ENCODE data around the gene CRIM1. TPM values are rescaled to one million over a fixed set of nuclear protein-coding genes. Genes with fewer than 3 reads are reported as not detected.
A peak's percentile ranks its signal among the peaks of the same experiment; 100 is the strongest.

CRIM1 gene
- polyA plus RNA-seq, 2 of the 4 experiments (the other 2 are of a cell fraction) = 127 to 208 TPM

DNA sequence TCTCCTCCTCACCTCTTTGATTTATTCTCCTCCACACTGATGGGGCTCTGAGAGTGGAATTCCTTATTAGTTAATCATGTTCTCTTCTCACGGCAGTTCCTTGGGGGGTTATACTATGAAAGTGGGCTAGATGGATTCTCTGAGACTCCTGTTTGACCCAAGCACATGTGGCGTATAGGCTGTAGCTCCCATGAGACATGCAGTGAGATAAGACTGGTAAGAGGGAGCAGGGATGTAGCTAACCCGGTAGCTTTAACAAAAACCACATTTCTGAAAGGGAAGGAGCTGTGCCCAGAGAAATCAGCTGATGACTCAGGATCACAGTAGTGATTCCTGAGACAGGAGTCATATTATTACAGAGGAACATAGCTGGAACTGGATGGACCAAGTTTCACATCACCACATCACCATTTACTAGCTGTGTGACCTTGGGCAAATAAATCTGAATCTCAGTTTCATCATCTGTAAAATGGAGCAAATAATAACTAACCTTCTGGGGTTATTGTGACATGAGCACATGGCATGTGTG, 82.9 kb downstream of the CRIM1 start (continued):
- TF ChIP-seq, protein P1, sequence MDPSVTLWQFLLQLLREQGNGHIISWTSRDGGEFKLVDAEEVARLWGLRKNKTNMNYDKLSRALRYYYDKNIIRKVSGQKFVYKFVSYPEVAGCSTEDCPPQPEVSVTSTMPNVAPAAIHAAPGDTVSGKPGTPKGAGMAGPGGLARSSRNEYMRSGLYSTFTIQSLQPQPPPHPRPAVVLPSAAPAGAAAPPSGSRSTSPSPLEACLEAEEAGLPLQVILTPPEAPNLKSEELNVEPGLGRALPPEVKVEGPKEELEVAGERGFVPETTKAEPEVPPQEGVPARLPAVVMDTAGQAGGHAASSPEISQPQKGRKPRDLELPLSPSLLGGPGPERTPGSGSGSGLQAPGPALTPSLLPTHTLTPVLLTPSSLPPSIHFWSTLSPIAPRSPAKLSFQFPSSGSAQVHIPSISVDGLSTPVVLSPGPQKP (IDR thresholded peaks at IDR 0.05; ENCODE audit: low read depth, low read length) = no peak
- TF ChIP-seq JUN (IDR thresholded peaks at IDR 0.05) (peak in 1 of 2 experiments; percentile 49; a peak in 1 of 5 replicates), RCOR1 (IDR thresholded peaks at IDR 0.05; ENCODE audit: low read depth, low read length) (peak; percentile 95), HDAC2 (IDR thresholded peaks at IDR 0.05) (peak; percentile 57; the same call in 1 of the 2 replicates)

DNA sequence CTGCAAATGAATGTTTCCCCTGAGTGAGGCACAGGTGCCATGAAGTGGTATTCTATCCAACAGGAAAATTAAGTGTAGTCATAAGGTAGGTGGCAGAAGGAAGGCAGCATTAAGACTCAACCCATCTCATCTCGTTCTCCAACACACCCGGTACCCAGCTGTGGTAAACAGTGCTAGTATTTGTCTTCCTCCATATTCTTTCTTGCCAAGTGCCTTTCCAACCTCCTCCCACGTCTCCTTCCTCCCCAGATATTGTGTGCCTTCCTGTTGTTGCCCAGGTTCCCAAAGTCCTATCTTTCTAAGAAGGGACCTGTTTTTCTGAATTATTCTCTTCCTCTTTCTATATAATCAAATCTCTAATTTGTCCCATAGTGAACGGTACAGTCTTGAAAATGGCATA, 83.5 kb downstream of the CRIM1 start:
- DNase-seq (ENCODE audit: low read depth in 1 of 2, low spot score in 1 of 2) (no peak), ATAC-seq (no peak; a peak in 2 of 6 replicates), FAIRE-seq (no peak)
- Histone ChIP-seq H3K9me3 (no peaks in the 10 kb centered on the region), H3K4me1 (peaks cover 90% of the 10 kb centered on the region), H3K27ac (peak overlapping the region; percentile 67 to 80), H3K4me2 (peak overlapping the region; percentile 55), H3K4me3 (no peak overlapping the region)
- TF ChIP-seq MAZ (IDR thresholded peaks at IDR 0.05; ENCODE audit: borderline replicate concordance, low read depth, low read length) = no peak
- no peak for TF ChIP-seq KDM1A (IDR thresholded peaks at IDR 0.05; ENCODE audit: low read depth)
- ChIA-PET POLR2A (interaction anchor here (0.9 to 1.3 kb wide), 5 partner anchors 21 to 84 kb away, joined by 3 to 7 read pairs (median 4); no protein-coding TSS in a partner anchor), CTCF (interaction anchor here (0.9 to 5.3 kb wide), 8 partner anchors 19 to 81 kb away, joined by 3 to 36 read pairs (median 3); no protein-coding TSS in a partner anchor)
- WGBS (ENCODE audit: missing lambda C conversion rate) = 91% methylated on average over 4 of the region's 4 CpGs

DNA sequence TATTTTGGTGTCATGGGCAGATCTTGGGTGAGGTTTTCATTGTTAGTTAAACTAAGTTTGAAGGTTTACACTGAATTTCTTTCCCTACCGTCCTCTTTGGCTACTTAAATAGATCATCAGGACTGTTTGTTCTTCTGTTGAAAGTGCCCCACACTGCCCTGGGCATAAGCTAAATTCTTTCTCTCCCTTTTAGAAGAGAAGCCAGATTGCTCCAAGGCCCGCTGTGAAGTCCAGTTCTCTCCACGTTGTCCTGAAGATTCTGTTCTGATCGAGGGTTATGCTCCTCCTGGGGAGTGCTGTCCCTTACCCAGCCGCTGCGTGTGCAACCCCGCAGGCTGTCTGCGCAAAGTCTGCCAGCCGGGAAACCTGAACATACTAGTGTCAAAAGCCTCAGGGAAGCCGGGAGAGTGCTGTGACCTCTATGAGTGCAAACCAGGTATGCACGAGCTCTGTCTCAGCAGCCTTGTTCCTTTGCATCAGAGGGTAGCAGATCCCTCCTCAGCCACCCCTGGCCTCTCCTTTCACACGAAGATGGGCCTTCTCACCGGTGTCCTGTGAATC, 85.6 kb downstream of the CRIM1 start:
- 80% methylated on average over 13 of the region's 13 CpGs for WGBS (ENCODE audit: missing lambda C conversion rate)
- H3K9me3 ChIP-seq = no peaks in the 10 kb centered on the region
- no peak overlapping the region for H3K4me3 ChIP-seq
- TF ChIP-seq FOSL2 (IDR thresholded peaks at IDR 0.05) (no peak), FOSL2 (CRISPR knock-in tag; IDR thresholded peaks at IDR 0.05) (no peak)
- peak overlapping the region; percentile 32 to 80 for H3K27ac ChIP-seq
- DNase-seq (ENCODE audit: low read depth in 1 of 2, low spot score in 1 of 2) (no peak), FAIRE-seq (no peak), ATAC-seq (peak in 1 of 2 experiments; percentile 12; a peak in 3 of 6 replicates)
- H3K4me1 ChIP-seq = peaks cover 90% of the 10 kb centered on the region
- POLR2A ChIA-PET = no interaction called here
- H3K4me2 ChIP-seq = peak overlapping the region; percentile 44
- CTCF ChIA-PET = interaction anchor here (0.6 to 5.3 kb wide), 8 partner anchors 8 to 426 kb away, joined by 3 to 36 read pairs (median 4); no protein-coding TSS in a partner anchor

DNA sequence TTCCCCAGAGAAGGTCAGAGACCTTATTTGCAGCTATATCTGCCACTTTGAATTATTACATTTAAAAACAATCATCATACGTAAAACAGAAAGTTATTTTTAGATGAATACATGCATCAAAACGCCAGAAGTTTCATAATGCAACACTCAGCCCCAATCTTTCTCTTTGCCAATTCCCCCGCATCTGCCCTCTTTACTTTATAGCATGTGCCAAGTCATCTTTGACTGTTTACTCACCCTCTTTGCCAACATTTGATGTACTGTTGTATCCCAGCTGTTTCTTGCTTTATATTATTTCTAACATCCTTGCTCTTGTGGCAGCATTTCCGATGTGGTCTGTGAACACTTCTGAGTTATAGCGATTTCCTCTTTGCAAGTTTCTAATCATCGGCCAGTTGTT, 86.2 kb downstream of the CRIM1 start:
- H3K27ac ChIP-seq = peak overlapping the region; percentile 32 to 80; a peak in 5 of 6 replicates
- POLR2A ChIA-PET = no interaction called here
- no peak for DNase-seq (ENCODE audit: low read depth in 1 of 2, low spot score in 1 of 2)
- TF ChIP-seq JUN (IDR thresholded peaks at IDR 0.05) (peak in 1 of 2 experiments; percentile 30; a peak in 1 of 5 replicates), GATA3 (IDR thresholded peaks at IDR 0.05; ENCODE audit: borderline replicate concordance) (no peak), CHD2 (IDR thresholded peaks at IDR 0.05; ENCODE audit: low read length, partially characterized antibody) (no peak), EHF (CRISPR knock-in tag; IDR thresholded peaks at IDR 0.05) (no peak), FOSL2 (IDR thresholded peaks at IDR 0.05) (no peak), FOSL2 (CRISPR knock-in tag; IDR thresholded peaks at IDR 0.05) (peak; percentile 62), FOXS1 (CRISPR knock-in tag; IDR thresholded peaks at IDR 0.05) (no peak), RNF2 (IDR thresholded peaks at IDR 0.05; ENCODE audit: borderline replicate concordance, low read depth) (no peak), ZSCAN20 (CRISPR knock-in tag; IDR thresholded peaks at IDR 0.05) (no peak), MAFK (IDR thresholded peaks at IDR 0.05; ENCODE audit: partially characterized antibody) (no peak), HOXB5 (CRISPR knock-in tag; IDR thresholded peaks at IDR 0.05) (peak; percentile 53; the same call in 1 of the 2 replicates), SREBF2 (IDR thresholded peaks at IDR 0.05) (no peak), TP53 (CRISPR knock-in tag; IDR thresholded peaks at IDR 0.05) (no peak), JUNB (IDR thresholded peaks at IDR 0.05) (peak; percentile 19; the same call in 1 of the 2 replicates), ZNF302 (CRISPR knock-in tag; IDR thresholded peaks at IDR 0.05) (no peak), CEBPB (IDR thresholded peaks at IDR 0.05) (peak in 1 of 2 experiments; percentile 30; a peak in 2 of 4 replicates), MAZ (IDR thresholded peaks at IDR 0.05; ENCODE audit: borderline replicate concordance, low read depth, low read length) (no peak), FOSB (CRISPR knock-in tag; IDR thresholded peaks at IDR 0.05) (no peak), HDAC2 (IDR thresholded peaks at IDR 0.05) (no peak), RFX5 (IDR thresholded peaks at IDR 0.05) (no peak), PHF8 (IDR thresholded peaks at IDR 0.05; ENCODE audit: borderline replicate concordance, low read depth) (no peak)
- TF ChIP-seq, protein P2, sequence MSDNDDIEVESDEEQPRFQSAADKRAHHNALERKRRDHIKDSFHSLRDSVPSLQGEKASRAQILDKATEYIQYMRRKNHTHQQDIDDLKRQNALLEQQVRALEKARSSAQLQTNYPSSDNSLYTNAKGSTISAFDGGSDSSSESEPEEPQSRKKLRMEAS (IDR thresholded peaks at IDR 0.05) = no peak
- TF ChIP-seq, protein P3, sequence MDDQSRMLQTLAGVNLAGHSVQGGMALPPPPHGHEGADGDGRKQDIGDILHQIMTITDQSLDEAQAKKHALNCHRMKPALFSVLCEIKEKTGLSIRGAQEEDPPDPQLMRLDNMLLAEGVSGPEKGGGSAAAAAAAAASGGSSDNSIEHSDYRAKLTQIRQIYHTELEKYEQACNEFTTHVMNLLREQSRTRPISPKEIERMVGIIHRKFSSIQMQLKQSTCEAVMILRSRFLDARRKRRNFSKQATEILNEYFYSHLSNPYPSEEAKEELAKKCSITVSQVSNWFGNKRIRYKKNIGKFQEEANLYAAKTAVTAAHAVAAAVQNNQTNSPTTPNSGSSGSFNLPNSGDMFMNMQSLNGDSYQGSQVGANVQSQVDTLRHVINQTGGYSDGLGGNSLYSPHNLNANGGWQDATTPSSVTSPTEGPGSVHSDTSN (IDR thresholded peaks at IDR 0.05) = no peak
- TF ChIP-seq, protein P4, sequence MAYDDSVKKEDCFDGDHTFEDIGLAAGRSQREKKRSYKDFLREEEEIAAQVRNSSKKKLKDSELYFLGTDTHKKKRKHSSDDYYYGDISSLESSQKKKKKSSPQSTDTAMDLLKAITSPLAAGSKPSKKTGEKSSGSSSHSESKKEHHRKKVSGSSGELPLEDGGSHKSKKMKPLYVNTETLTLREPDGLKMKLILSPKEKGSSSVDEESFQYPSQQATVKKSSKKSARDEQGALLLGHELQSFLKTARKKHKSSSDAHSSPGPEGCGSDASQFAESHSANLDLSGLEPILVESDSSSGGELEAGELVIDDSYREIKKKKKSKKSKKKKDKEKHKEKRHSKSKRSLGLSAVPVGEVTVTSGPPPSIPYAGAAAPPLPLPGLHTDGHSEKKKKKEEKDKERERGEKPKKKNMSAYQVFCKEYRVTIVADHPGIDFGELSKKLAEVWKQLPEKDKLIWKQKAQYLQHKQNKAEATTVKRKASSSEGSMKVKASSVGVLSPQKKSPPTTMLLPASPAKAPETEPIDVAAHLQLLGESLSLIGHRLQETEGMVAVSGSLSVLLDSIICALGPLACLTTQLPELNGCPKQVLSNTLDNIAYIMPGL (CRISPR knock-in tag; IDR thresholded peaks at IDR 0.05; ENCODE audit: borderline replicate concordance) = no peak

More for the DNA sequence above, 86.2 kb downstream of the CRIM1 start:
- Histone ChIP-seq H3K4me2 (peak overlapping the region; percentile 44), H3K9me3 (no peaks in the 10 kb centered on the region), H3K4me1 (peaks cover 92% of the 10 kb centered on the region), H3K4me3 (no peak overlapping the region)
- peak in 1 of 2 experiments; percentile 10; a peak in 2 of 6 replicates for ATAC-seq
- 56% methylated on average over 6 of the region's 6 CpGs for WGBS (ENCODE audit: missing lambda C conversion rate)
- CTCF ChIA-PET = interaction anchor here (0.6 to 5.3 kb wide), 7 partner anchors 8 to 89 kb away, joined by 3 to 36 read pairs (median 4); no protein-coding TSS in a partner anchor
- FAIRE-seq = no peak
